GM08714 (cell line): ENCODE data around the gene GCLM.
A peak's percentile ranks its signal among the peaks of the same experiment; 100 is the strongest.

Source experiments
- H3K4me3 ChIP-seq: fragments of 200-500 bp; sonication (Bioruptor generic); 2 replicates; pipeline ENCODE4 v1.5.1; 2014; ENCODE audit warnings: mild to moderate bottlenecking, low read length, inconsistent platforms
- ZNF274 ChIP-seq: IDR thresholded peaks from 2 replicates; pipeline ENCODE4 v1.6.1; 2012; ENCODE audit warnings: mild to moderate bottlenecking, low read depth, low read length

Gene GCLM

DNA sequence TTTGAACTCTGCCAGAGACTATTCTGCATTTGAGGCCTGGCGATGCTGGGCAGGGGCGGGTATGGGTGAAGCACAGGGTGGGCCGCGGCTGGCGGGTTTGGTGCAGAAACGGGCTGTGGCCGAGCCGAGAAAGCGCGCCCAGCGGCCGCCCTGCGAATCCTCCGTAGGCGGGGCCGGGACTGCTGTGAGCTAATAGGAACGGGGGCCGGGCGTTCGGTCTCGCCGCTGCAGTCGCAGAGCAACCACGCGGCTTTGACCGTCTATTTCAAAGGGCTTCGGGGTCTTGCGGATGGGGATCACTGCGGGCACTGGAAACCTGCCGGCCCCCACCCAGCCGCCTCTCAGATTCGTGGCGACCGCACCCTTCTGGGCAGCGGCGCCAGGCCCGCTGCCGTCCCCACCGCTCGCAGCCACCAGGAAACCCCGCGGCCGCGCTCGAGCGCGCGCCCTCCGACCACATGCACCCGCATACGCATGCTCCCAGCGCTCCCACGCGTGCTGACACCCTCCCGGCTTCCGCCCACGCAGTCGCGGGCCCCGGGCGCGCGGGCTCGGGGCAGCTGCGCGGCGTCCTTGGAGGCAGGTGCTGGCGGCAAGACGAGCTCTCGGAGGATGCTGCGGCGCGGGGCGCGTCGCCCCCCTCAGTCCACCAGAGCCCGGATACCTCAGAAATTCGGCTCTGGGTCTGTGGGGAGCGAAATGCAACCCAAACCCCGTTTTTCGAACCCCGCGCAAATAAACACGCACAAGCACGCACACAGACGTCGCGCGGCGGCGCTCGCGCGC lies 62.8 kb downstream of the GCLM start:
- peak overlapping the region; percentile 84 for H3K4me3 ChIP-seq
- no peak for TF ChIP-seq ZNF274

- peak overlapping the region; percentile 84; the same call in 1 of the 2 replicates for H3K4me3 ChIP-seq
- TF ChIP-seq ZNF274, result no peak
Observed at GRCh38 chr1:93845538-93846205, 63.6 kb downstream of the GCLM start.

- H3K4me3 ChIP-seq, result no peak overlapping the region
- TF ChIP-seq ZNF274, result no peak
Observed at GRCh38 chr1:93844262-93845045, 64.8 kb downstream of the GCLM start.

DNA sequence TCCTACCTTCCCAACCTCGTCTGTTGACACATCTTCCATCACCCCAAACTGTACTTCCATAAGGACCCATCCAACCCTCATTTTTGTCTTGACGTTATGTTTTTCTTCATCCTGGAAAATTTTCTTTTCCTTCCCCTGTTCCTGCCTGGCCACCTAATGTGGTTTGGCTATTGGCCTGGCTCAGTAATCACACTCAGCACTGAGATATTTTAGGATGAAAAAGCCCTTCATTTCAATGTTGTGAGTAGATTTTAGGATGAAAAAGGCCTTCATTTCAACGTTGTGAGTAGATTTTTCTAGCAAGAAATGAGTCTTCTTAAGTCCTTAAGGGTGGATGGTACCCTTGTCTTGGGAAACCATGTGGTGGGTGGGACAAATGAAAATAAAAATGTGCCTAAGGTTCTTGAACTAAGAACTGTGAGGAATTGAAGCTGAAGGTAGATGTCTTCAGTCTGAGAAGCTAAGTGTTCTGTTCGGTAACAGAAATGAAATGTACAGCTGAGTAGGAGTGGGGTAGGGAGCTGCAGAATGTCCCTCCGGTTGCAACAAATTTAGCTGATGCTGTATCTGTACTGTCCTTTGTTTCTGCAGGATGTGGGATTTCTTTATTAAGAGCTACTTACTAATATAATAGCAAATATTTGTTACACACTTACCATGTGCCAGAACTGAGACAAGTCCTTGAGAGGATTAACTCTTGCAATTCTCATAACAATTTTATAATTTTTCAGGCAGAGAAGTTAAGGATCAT lies 66.3 kb downstream of the GCLM start:
- no peak overlapping the region for H3K4me3 ChIP-seq
- no peak for TF ChIP-seq ZNF274

DNA sequence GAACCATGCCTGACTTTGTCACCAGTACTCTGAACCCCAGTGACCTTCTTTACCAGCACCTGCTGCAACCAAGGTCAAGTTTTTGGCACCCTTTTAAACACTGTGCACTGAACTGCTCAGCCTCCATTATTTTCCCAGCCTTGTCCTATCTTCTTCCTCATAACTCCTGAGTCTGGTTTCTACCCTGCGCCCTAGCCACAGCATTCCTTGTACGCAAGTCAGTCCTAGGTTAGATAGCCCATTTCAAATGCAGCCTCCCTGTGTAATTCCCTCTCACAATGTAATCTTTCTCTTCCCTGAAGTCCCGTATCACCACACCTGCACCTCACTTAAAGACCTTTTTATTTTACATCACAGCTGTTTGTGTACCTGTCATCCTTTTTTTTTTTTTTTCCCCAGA lies 67.5 kb downstream of the GCLM start:
- H3K4me3 ChIP-seq, result no peak overlapping the region
- TF ChIP-seq ZNF274, result no peak

- H3K4me3 ChIP-seq, result no peak overlapping the region
- TF ChIP-seq ZNF274, result no peak
Observed at GRCh38 chr1:93840956-93841482, 68.2 kb downstream of the GCLM start.

DNA sequence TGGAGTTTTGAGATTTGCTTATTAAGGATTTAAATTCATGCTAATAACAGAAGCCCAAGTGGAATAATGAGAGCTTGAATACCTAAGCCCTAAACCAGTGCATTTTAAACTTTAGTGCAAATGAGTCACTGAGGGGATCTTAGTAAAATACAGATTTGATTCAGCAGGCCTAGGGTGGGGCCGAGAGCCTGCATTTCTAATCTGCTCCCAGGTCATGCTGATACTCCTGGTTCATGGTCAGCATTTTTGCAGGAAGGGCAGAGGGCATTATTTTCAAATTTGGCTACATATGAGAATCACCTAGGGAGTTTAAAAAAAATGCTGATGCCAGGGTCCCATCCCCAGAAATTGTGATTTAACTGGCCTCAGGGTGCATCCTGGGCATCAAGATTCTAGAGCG lies 69.5 kb downstream of the GCLM start:
- TF ChIP-seq ZNF274, result no peak
- H3K4me3 ChIP-seq, result no peak overlapping the region

DNA sequence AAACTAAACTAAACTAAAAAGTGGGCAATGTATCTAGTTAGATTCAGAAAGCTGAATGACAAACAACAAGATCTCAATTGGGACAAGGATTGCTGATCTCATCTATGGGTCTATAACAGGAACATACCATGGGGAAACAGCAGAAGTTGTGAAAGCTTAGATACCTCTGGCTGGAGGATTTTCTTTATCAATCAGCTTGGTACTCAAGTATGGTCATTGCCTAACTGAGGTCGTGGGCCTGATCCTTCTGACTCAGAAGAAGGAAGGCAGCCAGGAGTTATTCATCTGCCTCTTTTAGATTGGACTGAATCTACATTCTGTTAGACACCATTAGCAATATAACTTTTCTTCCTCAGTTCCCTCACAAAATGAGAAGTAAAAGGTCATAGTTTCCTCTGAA lies 69.9 kb downstream of the GCLM start:
- H3K4me3 ChIP-seq, result no peak overlapping the region
- no peak for TF ChIP-seq ZNF274

DNA sequence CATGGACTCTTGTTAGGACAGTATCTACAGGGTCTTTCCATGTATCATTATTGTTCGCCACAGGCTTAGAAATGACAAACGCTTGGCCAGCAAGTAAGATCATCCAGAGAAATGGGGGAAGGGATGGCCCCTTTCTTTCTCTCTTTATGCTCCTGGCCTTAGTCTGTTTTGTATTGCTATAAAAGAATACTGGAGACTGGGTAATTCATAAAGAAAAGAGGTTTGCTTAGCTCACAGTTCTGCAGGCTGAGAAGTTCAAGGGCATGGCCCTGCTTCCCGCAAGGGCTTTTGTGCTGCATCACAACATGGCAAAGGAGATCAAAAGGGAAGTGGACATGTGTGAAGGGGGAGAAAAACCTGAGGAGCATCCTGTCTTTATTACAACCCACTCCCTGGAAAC lies 71.3 kb downstream of the GCLM start:
- TF ChIP-seq ZNF274, result no peak
- no peak overlapping the region for H3K4me3 ChIP-seq
